K562 (cell line): Measurements from ENCODE around the gene CLIP2. TPM values are rescaled to one million over a fixed set of nuclear protein-coding genes. Genes with fewer than 3 reads are reported as not detected.

ENCODE experiments used
- CHD7 ChIP-seq: fragments of 200-600 bp; sonication (generic); IDR thresholded peaks from one replicate; pipeline ENCODE4 v1.6.1; 2012; ENCODE audit warnings: mild to moderate bottlenecking, low read depth, low read length, inconsistent platforms
- E2F4 ChIP-seq: sonication (generic); formaldehyde crosslinking; IDR thresholded peaks from 2 replicates; pipeline ENCODE4 v1.8.0; 2022; ENCODE audit warnings: mild to moderate bottlenecking, low read depth, missing genetic modification reagents
- GABPA ChIP-seq: fragments of 200-800 bp; sonication (Bioruptor generic); conservative IDR thresholded peaks from 2 replicates; pipeline ENCODE4 v1.6.1; 2016; ENCODE audit warnings: low read depth, missing genetic modification characterization, missing compliant biosample characterization
- MYC ChIP-seq, 2 experiments: fragments of 250-450 bp in 1 of 2; sonication (Bioruptor Pico) in 1 of 2; IDR thresholded peaks; 2 replicates each; pipeline versions ENCODE4 v1.5.1 to v1.6.1; 2012 to 2021; ENCODE audit warnings: low read depth in 2 of 2, borderline replicate concordance in 1 of 2, improper control_type of control experiment in 1 of 2, low read length in 1 of 2, mild to moderate bottlenecking in 1 of 2, moderate library complexity in 1 of 2
- NUFIP1 ChIP-seq: fragments of 450-650 bp; IDR thresholded peaks from 2 replicates; pipeline ENCODE4 v1.6.1; 2018; ENCODE audit not compliant: partially characterized antibody
- ZNF311 ChIP-seq: fragments of 250-450 bp; sonication (Bioruptor Pico); IDR thresholded peaks from 2 replicates; pipeline ENCODE4 v1.4.0; 2020; ENCODE audit warnings: mild to moderate bottlenecking, moderate library complexity
- polyA plus RNA-seq, 8 experiments: library from polyadenylated mRNA; depleted of rRNA in 4 of 8; stranded (reverse) in 5 of 8; unstranded in 3 of 8; fragments of >200 nt; fragmentation: Nextera tagmentation in 2 of 8; fragmentation: Illumina TruSeq in 1 of 8; extraction: Ambion mirVana in 2 of 8; extraction: Trizol in 1 of 8; gene quantifications; 2 replicates each; pipeline versions ENCODE4 v1.2.1 to v1.2.3, GENCODE V29; 2011 to 2014; ENCODE audit warnings: inconsistent platforms in 1 of 8, missing spikeins in 1 of 8
- total RNA-seq, 7 experiments: library from RNA; depleted of rRNA in 6 of 7; stranded (reverse); fragments of >200 nt in 6 of 7; fragmentation: Illumina TruSeq in 2 of 7; extraction: Trizol in 2 of 7; gene quantifications; 2 replicates each; pipeline versions ENCODE4 v1.2.1 to v1.2.3, GENCODE V29; 2011 to 2021; ENCODE audit warnings: low replicate concordance in 1 of 7
- TF ChIP-seq, protein P1 (sequence below): IDR thresholded peaks from 3 replicates; pipeline ENCODE4 v1.6.1; 2011; ENCODE audit warnings: borderline replicate concordance, mild to moderate bottlenecking; ENCODE audit not compliant: insufficient read length, insufficient read depth
- TF ChIP-seq, protein P2 (sequence below): sonication (generic); IDR thresholded peaks from 2 replicates; pipeline ENCODE4 v1.6.1; 2016
- TF ChIP-seq, protein P3 (sequence below): fragments of 450-650 bp; IDR thresholded peaks from 2 replicates; pipeline ENCODE4 v1.7.0; 2016; ENCODE audit warnings: borderline replicate concordance

Gene CLIP2
- total and polyA plus RNA-seq, 9 of the 15 experiments (the other 6 are each of a cell fraction or from before 2014, with no cell fraction given), result 0.07 to 5.4 (median 2.1) TPM

GRCh38 chr7:74320645-74321221 lies 31.5 kb downstream of the CLIP2 start (continued):
- TF ChIP-seq GABPA (tag) (no peak), ZNF311 (CRISPR knock-in tag) (no peak), CHD7 (no peak), E2F4 (no peak), MYC (IDR thresholded peaks at IDR 0.05; ENCODE audit: low read depth, low read length) (no peak), MYC (CRISPR knock-in tag; IDR thresholded peaks at IDR 0.05; ENCODE audit: borderline replicate concordance, low read depth) (no peak), NUFIP1 (no peak)
- TF ChIP-seq, protein P1, sequence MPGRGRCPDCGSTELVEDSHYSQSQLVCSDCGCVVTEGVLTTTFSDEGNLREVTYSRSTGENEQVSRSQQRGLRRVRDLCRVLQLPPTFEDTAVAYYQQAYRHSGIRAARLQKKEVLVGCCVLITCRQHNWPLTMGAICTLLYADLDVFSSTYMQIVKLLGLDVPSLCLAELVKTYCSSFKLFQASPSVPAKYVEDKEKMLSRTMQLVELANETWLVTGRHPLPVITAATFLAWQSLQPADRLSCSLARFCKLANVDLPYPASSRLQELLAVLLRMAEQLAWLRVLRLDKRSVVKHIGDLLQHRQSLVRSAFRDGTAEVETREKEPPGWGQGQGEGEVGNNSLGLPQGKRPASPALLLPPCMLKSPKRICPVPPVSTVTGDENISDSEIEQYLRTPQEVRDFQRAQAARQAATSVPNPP, result no peak
- TF ChIP-seq, protein P2, sequence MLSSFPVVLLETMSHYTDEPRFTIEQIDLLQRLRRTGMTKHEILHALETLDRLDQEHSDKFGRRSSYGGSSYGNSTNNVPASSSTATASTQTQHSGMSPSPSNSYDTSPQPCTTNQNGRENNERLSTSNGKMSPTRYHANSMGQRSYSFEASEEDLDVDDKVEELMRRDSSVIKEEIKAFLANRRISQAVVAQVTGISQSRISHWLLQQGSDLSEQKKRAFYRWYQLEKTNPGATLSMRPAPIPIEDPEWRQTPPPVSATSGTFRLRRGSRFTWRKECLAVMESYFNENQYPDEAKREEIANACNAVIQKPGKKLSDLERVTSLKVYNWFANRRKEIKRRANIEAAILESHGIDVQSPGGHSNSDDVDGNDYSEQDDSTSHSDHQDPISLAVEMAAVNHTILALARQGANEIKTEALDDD, result no peak
- TF ChIP-seq, protein P3, sequence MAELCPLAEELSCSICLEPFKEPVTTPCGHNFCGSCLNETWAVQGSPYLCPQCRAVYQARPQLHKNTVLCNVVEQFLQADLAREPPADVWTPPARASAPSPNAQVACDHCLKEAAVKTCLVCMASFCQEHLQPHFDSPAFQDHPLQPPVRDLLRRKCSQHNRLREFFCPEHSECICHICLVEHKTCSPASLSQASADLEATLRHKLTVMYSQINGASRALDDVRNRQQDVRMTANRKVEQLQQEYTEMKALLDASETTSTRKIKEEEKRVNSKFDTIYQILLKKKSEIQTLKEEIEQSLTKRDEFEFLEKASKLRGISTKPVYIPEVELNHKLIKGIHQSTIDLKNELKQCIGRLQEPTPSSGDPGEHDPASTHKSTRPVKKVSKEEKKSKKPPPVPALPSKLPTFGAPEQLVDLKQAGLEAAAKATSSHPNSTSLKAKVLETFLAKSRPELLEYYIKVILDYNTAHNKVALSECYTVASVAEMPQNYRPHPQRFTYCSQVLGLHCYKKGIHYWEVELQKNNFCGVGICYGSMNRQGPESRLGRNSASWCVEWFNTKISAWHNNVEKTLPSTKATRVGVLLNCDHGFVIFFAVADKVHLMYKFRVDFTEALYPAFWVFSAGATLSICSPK, result no peak
